Neuronal stem cell (in vitro differentiated cells): ENCODE data around the gene MXD4.

Experiments used
- DNase-seq: peaks from one replicate; pipeline ENCODE4 v3.0.0-alpha.2; 2013; ENCODE audit warnings: low spot score
- H2AFZ ChIP-seq: one replicate; pipeline ENCODE4 v1.6.1; 2013; ENCODE audit warnings: mild to moderate bottlenecking, low read length, inconsistent platforms
- H2AK5ac ChIP-seq: 2 replicates; pipeline ENCODE4 v1.6.1; 2013; ENCODE audit warnings: low read depth, mild to moderate bottlenecking, inconsistent platforms, low read length, moderate library complexity, mixed read lengths
- H2BK120ac ChIP-seq: 2 replicates; pipeline ENCODE4 v1.6.1; 2013; ENCODE audit warnings: low read depth, mild to moderate bottlenecking, inconsistent platforms, low read length, moderate library complexity, mixed read lengths
- H2BK12ac ChIP-seq: one replicate; pipeline ENCODE4 v1.6.1; 2013; ENCODE audit warnings: low read length, inconsistent platforms
- H2BK15ac ChIP-seq: 2 replicates; pipeline ENCODE4 v1.6.1; 2013; ENCODE audit warnings: mild to moderate bottlenecking, low read length, inconsistent platforms, mixed read lengths
- H2BK5ac ChIP-seq: one replicate; pipeline ENCODE4 v1.6.1; 2013; ENCODE audit warnings: inconsistent platforms, mild to moderate bottlenecking, low read length, moderate library complexity
- H3K14ac ChIP-seq: one replicate; pipeline ENCODE4 v1.6.1; 2013; ENCODE audit warnings: low read length, inconsistent platforms
- H3K18ac ChIP-seq: 2 replicates; pipeline ENCODE4 v1.6.1; 2013; ENCODE audit warnings: low read length, inconsistent platforms
- H3K23ac ChIP-seq: 2 replicates; pipeline ENCODE4 v1.6.1; 2013; ENCODE audit warnings: low read depth, mild to moderate bottlenecking, mixed read lengths, low read length, inconsistent platforms; ENCODE audit not compliant: poor library complexity
- H3K27ac ChIP-seq: replicated peaks from 3 replicates; pipeline ENCODE4 v1.5.1; 2013; ENCODE audit warnings: low read length, inconsistent platforms
- H3K27me3 ChIP-seq, 3 experiments: 2 replicates each; pipeline ENCODE4 v1.6.1; 2013; ENCODE audit warnings: low read length in 3 of 3, mild to moderate bottlenecking in 2 of 3, inconsistent platforms in 1 of 3, low read depth in 1 of 3, mixed read lengths in 1 of 3, moderate library complexity in 1 of 3; ENCODE audit not compliant: control insufficient read depth in 3 of 3, insufficient read depth in 3 of 3
- H3K36me3 ChIP-seq, 2 donors: replicated peaks in 1 of 2; 2 replicates each; pipeline ENCODE4 v1.6.1; 2013; ENCODE audit warnings: low read length in 2 of 2; ENCODE audit not compliant: control insufficient read depth in 2 of 2, insufficient read depth in 2 of 2
- H3K4ac ChIP-seq: 2 replicates; pipeline ENCODE4 v1.6.1; 2013; ENCODE audit warnings: inconsistent platforms, mild to moderate bottlenecking, low read length, moderate library complexity
- H3K4me1 ChIP-seq, 2 donors: 1 replicate in 1 of 2; 2 replicates in 1 of 2; pipeline ENCODE4 v1.6.1; 2013; ENCODE audit warnings: low read length in 2 of 2, low read depth in 1 of 2; ENCODE audit not compliant: control insufficient read depth in 2 of 2, insufficient read depth in 1 of 2
- H3K4me2 ChIP-seq: one replicate; pipeline ENCODE4 v1.6.1; 2013; ENCODE audit warnings: mild to moderate bottlenecking, low read length, inconsistent platforms; ENCODE audit not compliant: insufficient read depth, poor library complexity, severe bottlenecking
- H3K4me3 ChIP-seq, 2 donors: 2 replicates each; pipeline ENCODE4 v1.5.1; 2013; ENCODE audit warnings: low read length in 2 of 2, mild to moderate bottlenecking in 2 of 2, inconsistent platforms in 1 of 2, moderate library complexity in 1 of 2
- H3K79me1 ChIP-seq: one replicate; pipeline ENCODE4 v1.6.1; 2013; ENCODE audit warnings: low read depth, mild to moderate bottlenecking, inconsistent platforms, low read length, moderate library complexity
- H3K9ac ChIP-seq: one replicate; pipeline ENCODE4 v1.6.1; 2013; ENCODE audit warnings: mild to moderate bottlenecking, low read depth, low read length, inconsistent platforms; ENCODE audit not compliant: poor library complexity
- H3K9me3 ChIP-seq, 2 donors: replicated peaks in 1 of 2; 2 replicates each; pipeline versions ENCODE3 to v1.6.1; 2013; ENCODE audit warnings: low read length in 2 of 2, mild to moderate bottlenecking in 2 of 2, inconsistent platforms in 1 of 2, low read depth in 1 of 2, mixed read lengths in 1 of 2, moderate library complexity in 1 of 2; ENCODE audit not compliant: control insufficient read depth in 2 of 2, insufficient read depth in 1 of 2
- H4K8ac ChIP-seq: one replicate; pipeline ENCODE4 v1.6.1; 2013; ENCODE audit warnings: low read depth, mild to moderate bottlenecking, inconsistent platforms, low read length, moderate library complexity
- H4K91ac ChIP-seq: one replicate; pipeline ENCODE4 v1.6.1; 2013; ENCODE audit warnings: low read length, low read depth, mild to moderate bottlenecking, inconsistent platforms; ENCODE audit not compliant: poor library complexity
- WGBS, 2 donors: extraction: QIAGEN DNeasy Blood & Tissue Kit; methylation state at CpG; one replicate each; pipeline ENCODE4 v1.1.7; 2013; ENCODE audit warnings: missing lambda C conversion rate in 2 of 2, mixed read lengths in 1 of 2; ENCODE audit not compliant: insufficient read length in 2 of 2, insufficient replicate concordance in 1 of 2; ENCODE audit errors: extremely low coverage in 2 of 2; 5-methylcytosine and 5-hydroxymethylcytosine counted together

MXD4 gene

DNA sequence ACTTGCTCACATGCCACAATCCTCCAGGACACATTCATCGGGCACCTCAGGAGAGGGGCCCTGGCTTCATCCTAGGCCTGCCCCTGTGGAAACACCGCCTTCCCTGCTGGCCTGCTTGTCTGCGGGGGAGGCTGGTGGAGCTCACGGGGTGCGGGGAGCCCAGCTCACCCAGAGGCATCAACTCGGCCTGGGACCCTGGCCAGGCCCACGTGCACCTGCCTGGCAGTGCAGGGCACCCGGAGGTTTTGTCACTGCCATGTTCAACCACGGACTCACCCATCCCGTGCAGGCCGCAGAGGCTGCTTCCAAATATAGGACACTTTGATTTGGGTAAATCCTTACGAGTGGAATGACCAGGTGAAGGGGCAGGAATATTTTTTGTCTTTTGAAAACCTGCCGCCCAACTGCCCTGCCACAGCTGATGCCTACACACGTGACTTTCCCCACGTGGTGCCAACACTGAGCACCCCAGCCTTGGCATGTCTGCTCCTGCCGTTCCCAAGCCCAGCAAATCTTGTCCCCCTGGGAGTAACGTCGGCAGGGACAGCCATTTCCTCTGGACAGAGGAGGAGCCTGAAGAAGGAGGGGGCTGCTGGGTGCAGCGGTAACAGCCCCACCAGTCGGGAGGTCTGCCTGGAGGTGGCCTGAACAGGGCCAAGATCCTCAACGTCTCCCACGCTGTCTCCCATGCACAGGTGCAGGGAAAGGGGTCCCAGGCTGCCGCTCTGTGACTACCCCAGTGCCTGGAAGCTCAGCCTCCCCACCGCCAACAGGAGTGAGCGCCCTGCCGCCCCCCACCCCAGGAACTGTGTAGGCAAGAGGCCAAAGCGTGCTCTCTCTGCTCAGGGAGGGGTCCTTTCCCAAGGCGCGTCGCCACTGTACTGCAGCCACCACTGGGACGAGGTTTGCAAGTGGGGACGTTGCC, 8.5 kb downstream of the MXD4 start:
- Histone ChIP-seq H3K14ac (no peak overlapping the region), H3K9ac (no peak overlapping the region), H3K18ac (no peak overlapping the region), H3K36me3 (peaks cover 37 to 51% of the 10 kb centered on the region in 2 donors), H4K8ac (no peak overlapping the region), H3K27ac (no peak overlapping the region), H2BK15ac (no peak overlapping the region), H3K9me3 (no peaks in the 10 kb centered on the region), H2AK5ac (no peak overlapping the region), H3K79me1 (peaks cover 15% of the 10 kb centered on the region), H2BK5ac (peak overlapping the region; percentile 75), H2BK12ac (no peak overlapping the region), H2AFZ (no peak overlapping the region), H3K4me2 (no peak overlapping the region), H2BK120ac (no peak overlapping the region), H4K91ac (no peak overlapping the region), H3K23ac (peak overlapping the region; percentile 91), H3K4me3 (no peak overlapping the region), H3K27me3 (no peaks in the 10 kb centered on the region), H3K4ac (peak overlapping the region; percentile 76), H3K4me1 (no peaks in the 10 kb centered on the region)
- WGBS, 2 donors = no CpG with 5 or more reads among the region's 32 CpGs
- DNase-seq = no peak

DNA sequence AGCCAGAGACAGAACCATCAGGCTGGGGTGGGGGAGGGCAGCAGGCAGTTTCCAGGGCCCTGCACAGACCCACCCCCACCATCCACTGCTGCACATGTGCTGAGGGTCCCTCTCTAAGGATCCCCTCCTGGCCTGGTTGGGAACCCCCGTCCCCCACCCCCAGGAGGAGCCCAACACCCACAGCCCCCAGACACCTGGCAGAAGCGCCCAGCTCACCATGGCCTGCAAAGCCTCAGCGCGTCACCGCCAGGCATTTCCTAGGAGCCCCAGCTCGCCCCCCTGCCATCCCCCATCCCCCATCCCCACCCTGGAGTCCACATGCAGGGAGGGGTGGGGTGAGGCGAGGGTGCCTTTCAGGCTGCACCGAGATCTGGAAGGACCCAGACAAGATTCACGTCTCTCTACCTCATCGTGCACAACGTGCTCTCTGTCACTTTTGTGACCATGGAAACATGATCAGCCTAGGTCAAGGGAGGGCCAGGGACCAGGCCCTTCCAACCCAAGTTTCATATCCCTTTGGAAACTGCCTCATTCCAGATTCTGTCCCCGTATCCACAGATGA, 9.3 kb downstream of the MXD4 start:
- Histone ChIP-seq H3K4ac (no peak overlapping the region), H3K14ac (peak overlapping the region; percentile 71), H3K9ac (no peak overlapping the region), H3K9me3 (no peaks in the 10 kb centered on the region), H3K79me1 (peaks cover 10% of the 10 kb centered on the region), H2BK120ac (no peak overlapping the region), H2BK5ac (peak overlapping the region; percentile 75), H3K4me3 (no peak overlapping the region), H4K8ac (peak overlapping the region; percentile 82), H3K4me2 (no peak overlapping the region), H2AK5ac (no peak overlapping the region), H2BK12ac (no peak overlapping the region), H2BK15ac (no peak overlapping the region), H3K36me3 (peaks cover 33 to 43% of the 10 kb centered on the region in 2 donors), H4K91ac (no peak overlapping the region), H3K18ac (no peak overlapping the region), H3K23ac (peak overlapping the region; percentile 31), H3K27ac (no peak overlapping the region), H2AFZ (no peak overlapping the region), H3K4me1 (no peaks in the 10 kb centered on the region), H3K27me3 (no peaks in the 10 kb centered on the region)
- no CpG with 5 or more reads among the region's 12 CpGs for WGBS, 2 donors
- no peak for DNase-seq

DNA sequence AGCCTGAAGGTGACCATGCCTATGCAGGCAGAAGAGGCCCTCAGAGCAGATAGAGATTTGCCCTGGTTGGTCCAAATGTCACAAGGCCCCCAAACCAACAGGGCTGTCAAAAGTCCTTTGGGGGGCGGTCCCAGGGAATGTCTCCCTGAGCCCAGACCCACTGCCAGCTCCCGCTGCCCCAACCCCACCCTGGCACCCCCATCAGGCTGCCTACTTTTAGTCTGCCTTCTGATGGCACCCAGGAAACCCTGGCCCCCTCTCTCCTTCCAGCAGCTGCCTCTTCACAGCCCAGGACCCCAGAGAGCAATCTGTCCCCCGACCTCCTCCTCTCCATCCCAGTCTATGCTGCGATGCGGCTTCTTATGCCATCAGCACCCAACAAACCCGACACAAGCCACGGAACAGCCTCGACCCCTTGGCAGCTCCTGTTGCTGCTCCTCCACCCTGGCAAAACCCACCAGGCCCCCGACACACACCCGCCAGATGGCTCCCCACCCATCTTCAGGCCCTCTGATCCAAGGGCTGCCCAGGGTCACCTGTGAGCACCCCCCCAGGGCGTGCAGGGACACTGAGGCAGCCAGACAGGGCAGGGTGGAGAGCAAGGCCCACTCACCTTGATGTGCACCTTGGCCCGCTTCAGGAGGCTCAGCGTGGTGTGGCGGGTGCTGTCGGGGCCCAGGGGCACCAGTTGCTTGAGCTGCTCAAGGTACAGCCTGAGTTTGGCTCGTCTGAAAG, 9.9 kb downstream of the MXD4 start:
- no CpG with 5 or more reads among the region's 16 CpGs for WGBS, 2 donors
- Histone ChIP-seq H2BK12ac (no peak overlapping the region), H3K36me3 (peaks cover 32 to 39% of the 10 kb centered on the region in 2 donors), H3K27me3 (no peaks in the 10 kb centered on the region), H3K18ac (peak overlapping the region; percentile 11), H3K4me3 (no peak overlapping the region), H4K8ac (peak overlapping the region; percentile 82), H3K4me2 (no peak overlapping the region), H3K79me1 (peaks cover 5% of the 10 kb centered on the region), H3K23ac (peak overlapping the region; percentile 31), H2BK120ac (no peak overlapping the region), H4K91ac (no peak overlapping the region), H2BK15ac (no peak overlapping the region), H3K27ac (no peak overlapping the region), H2BK5ac (peak overlapping the region; percentile 75), H2AK5ac (no peak overlapping the region), H3K9me3 (no peaks in the 10 kb centered on the region), H3K9ac (no peak overlapping the region), H3K14ac (peak overlapping the region; percentile 71), H3K4me1 (no peaks in the 10 kb centered on the region), H3K4ac (no peak overlapping the region), H2AFZ (no peak overlapping the region)
- no peak for DNase-seq
